HG03039 (cell line): ENCODE measurements around the gene BHLHE23.

Source experiments
- ATAC-seq: cut with Tn5 transposase; IDR thresholded peaks from one replicate; pipeline ENCODE4 v1.9.1; 2021; ENCODE audit warnings: mild to moderate bottlenecking, moderate library complexity; ENCODE audit not compliant: unreplicated experiment

The BHLHE23 gene

DNA sequence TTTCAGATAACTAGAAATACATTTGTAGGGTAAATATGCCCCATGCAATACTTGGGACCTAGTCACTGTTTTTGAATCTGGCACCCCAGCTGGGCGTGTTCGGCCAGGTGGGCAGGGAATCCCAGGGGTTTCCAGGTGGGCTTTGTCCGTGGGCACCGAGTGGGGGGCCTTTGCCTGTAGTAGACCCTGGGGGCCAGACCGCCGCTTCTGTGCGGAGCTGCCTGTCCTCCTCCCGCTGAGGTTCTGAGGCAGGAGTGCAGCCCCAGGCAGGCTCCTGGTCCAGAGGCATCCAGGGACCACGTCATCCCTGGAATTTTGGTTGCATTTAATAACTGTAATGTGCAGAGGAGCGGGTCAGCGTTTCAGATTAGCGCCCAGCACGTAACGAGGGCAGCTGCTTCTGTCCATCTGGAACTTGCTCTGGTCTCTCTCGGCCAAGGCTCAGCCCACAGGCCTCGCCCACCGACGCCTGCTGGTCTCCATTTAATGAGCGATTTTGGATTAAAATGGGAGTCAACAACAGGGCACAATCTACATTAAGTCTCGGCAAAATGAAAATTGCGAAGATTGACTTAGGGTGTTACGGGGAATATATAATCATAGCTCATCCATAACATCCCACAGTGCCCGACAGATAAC, 12.8 kb downstream of the BHLHE23 start:
- no peak for ATAC-seq

DNA sequence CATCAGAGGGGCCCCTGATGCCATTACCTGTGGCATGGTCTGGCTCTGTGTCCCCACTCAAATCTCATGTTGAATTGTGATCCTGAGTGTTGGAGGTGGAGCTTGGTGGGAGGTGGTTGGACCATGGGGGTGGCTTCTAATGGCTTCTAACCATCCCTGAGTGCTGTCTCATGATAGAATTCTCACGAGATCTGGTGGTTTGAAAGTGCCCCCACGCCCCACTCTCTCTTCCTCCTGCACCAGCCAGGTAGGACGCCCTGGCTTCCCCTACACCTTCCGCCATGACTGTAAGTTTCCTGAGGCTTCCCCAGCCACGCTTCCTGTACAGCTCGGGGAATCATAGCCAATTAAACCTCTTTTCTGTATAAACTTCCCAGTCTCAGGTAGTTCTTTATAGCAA, 14.9 kb downstream of the BHLHE23 start:
- ATAC-seq: no peak

GRCh38 chr20:62991196-62991807, 15.5 kb downstream of the BHLHE23 start:
- no peak for ATAC-seq

DNA sequence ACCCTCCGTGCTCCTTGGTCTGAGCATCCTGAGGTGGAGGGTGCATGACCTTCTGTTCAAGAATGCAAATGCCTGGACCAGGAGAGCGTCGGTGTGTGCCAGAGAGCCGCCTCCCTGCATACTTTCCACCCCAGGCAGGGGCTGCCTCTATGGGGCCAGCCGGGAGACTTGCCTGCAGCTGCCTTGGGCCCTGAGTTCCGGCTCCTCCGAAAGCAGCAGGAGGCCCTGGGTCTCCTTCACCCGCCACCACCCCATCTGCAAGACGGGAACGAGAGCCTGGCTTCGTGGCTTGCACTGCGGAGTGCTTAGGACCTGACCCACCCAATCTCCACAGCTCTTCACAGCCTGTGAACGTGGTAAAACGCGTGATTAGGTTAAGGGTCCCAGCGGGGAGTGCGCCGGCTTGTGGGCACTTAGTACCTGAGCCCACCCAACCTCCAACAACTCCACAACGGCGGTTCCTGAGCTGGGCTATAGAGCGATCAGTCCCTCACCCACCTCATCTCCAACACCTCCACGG, 16.4 kb downstream of the BHLHE23 start:
- ATAC-seq: no peak

DNA sequence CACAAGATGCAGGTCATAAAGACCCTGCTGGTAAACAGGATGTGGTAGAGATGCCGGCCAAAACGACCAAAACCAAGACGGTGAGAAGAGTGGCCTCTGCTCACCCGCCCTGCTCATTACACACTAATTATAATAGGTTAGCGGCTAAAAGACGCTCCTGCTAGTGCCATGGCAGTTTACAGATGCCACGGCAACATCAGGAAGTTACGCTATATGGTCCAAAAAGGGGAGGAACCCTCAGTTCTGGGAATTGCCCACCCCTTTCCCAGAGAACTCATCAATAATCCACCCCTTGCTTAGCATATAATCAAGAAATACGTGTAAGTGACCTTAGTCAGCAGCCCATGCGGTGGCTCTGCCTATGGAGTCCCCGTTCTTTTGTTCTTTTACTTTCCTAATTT, 17.6 kb downstream of the BHLHE23 start:
- no peak for ATAC-seq

DNA sequence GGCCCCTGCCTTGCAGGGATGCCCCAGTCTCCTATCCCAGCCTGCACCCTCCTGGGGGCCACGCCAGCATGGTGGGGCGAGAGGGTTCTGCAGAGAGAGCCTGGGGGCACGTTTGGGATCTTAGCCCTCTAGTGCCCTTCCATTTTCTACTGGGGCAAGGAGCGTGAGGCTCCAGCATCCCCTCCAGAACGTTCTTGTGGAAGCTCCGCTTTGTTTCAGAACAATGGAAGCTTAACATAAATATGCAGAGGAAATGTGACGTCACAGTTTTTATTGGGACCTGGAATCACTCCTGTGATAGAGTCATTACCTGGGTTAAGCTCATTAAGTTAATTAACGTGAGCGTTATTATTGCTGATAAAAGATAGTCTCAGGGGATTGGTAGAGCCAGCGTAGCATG, 19.6 kb downstream of the BHLHE23 start:
- ATAC-seq: no peak

DNA sequence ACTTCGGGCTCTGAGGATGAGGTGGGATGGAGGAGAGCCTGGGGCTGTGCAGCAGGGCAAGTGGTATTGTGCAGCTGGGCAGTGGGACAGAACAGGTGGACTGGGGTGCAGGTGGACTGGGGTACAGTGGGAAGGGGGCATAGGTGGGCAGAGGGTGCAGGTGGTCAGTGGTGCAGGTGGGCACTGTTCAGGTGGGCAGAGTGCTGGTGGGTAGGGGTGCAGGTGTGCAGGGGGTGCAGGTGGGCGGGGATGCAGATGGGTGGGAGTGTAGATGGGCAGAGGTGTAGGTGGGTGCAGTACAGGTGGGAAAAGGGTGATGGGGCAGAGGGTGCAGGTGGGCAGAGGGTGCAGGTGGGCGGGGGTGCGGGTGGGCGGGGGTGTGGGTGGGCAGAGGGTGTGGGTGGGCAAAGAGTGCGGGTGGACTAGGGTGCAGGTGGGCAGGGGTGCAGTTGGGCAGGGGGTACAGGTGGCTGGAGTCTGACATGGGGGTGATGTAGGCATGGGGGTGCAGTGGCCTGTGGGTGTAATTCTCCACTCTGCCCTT, 20.4 kb downstream of the BHLHE23 start:
- ATAC-seq: no peak

GRCh38 chr20:62985444-62985778, 21.4 kb downstream of the BHLHE23 start:
- ATAC-seq: no peak

GRCh38 chr20:62984666-62985443, 21.9 kb downstream of the BHLHE23 start:
- ATAC-seq: no peak

DNA sequence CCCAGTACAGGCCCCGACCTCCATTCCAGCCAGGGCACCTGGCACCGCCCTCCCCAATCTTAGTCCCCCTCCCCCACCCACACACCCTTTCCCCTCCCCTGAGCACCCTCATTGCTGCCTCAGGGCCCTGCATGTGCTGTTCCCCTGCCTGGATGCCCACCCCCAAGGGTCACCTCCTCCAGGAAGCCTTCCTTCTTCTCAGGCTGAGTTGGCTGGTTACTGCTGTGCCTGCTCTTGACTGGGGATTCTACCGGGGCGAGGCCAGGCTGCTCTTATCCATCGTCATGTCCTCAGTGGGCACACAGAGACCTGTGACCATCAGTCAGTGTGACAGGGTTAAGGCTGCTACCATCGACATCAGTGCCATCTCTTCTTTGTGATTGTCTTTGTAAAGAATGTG, 23.6 kb downstream of the BHLHE23 start:
- ATAC-seq: no peak

GRCh38 chr20:62982124-62983075, 24.4 kb downstream of the BHLHE23 start:
- no peak for ATAC-seq

GRCh38 chr20:62980970-62981369, 25.8 kb downstream of the BHLHE23 start:
- no peak for ATAC-seq

DNA sequence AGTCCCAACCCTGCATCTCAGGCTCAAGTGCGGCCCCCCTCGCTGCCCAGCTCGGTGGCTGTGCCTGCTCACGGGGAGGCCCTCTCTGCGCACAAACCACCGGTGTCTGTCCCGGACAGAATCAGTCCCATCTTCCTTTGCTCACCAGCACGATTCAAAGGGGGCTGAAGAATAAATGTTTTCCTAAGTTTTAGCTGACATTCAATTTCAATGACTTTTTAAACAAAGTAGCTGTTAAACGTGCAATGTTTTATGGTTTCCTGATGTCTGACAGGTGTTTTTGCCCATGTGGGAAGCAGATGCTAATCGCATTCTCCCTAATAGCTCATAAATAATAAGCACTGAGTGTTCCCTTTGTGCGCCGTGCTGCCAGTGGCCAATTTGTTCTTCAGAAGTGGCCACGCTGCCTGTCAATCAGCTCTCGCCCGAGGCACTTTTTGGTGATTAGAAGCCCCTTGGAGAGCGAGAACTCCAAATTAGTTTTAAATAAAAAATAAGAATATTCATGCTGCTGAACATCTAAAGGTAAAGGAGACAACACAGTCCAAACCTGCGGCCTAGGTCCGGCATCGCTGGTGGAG, 26.3 kb downstream of the BHLHE23 start:
- ATAC-seq: no peak

DNA sequence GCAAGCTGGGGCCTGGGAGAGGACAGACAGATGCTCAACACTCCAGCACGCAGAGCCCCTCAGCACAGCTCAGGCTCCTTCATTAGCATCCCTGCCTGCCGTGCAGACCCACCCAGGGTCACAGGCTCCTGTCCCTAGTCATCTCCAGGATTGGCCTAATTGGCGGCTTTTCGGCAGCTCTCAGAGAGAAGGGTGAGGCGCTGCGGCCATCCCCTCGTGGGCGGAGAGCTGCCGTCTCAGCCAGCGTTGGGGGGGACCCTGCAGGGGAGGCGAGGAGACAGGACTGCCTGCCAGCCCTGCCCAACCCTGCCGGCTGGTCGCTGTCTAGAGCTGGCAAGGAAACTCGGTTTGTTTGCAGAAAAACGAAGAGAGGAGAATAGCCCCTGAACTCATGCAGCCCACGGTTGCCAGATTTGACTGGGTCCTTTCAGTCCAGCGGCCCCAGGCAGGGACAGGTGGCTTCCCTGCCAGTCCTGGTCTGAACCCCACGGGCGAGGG, 26.8 kb downstream of the BHLHE23 start:
- ATAC-seq: no peak

DNA sequence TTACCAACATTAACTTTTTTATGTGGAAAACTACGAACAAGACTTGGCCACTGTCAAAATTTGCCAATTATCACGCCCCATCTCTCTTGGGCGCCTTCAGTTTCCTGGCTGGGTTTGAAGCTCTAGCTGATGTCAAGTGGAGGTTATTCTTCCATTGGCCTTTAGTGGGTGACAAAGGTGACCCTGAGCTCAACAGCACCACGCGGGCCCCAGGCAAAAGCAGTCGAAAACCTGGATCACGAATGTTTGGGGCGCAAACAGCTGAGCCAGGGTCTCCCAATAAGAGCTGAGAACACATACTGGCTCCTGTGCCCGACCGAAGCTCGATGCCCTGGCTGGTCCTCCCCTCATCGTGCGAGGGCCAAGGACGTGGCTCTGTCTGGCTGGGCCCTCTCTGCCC, 27.5 kb downstream of the BHLHE23 start:
- ATAC-seq: no peak

GRCh38 chr20:62978561-62978943, 28.2 kb downstream of the BHLHE23 start:
- no peak for ATAC-seq

- no peak for ATAC-seq
These were observed 28.9 kb downstream of the BHLHE23 start for GRCh38 chr20:62977613-62978560.

- ATAC-seq: no peak
These were observed 29.9 kb downstream of the BHLHE23 start for GRCh38 chr20:62976886-62977285.
